Measurements from ENCODE around the gene TIE1. TPM values are rescaled to one million over a fixed set of nuclear protein-coding genes. Genes with fewer than 3 reads are reported as not detected.
A peak's percentile ranks its signal among the peaks of the same experiment; 100 is the strongest.

TIE1 gene
- total and polyA plus RNA-seq, 9 of the 15 experiments (the other 6 are each of a cell fraction or from before 2014, with no cell fraction given): 0.07 to 0.49 (median 0.14) TPM; not detected in 4

GRCh38 chr1:43329995-43330751 lies 29.4 kb downstream of the TIE1 start (continued):
- TF ChIP-seq RREB1 (CRISPR knock-in tag; IDR thresholded peaks at IDR 0.05) (no peak), NFATC3 (IDR thresholded peaks at IDR 0.05) (peak; percentile 87), FOXK2 (conservative IDR thresholded peaks at IDR 0.05 in 1 of 2, IDR thresholded peaks at IDR 0.05 in 1 of 2; ENCODE audit: low read depth in 2 of 2) (peak; percentile 24 to 53; a peak in 2 of 4 replicates), PREB (CRISPR knock-in tag; IDR thresholded peaks at IDR 0.05) (no peak), POLR3G (IDR thresholded peaks at IDR 0.05; ENCODE audit: extremely low read depth, insufficient read length, insufficient replicate concordance) (no peak), ZNF212 (CRISPR knock-in tag; IDR thresholded peaks at IDR 0.05) (no peak), CEBPG (CRISPR knock-in tag; IDR thresholded peaks at IDR 0.05) (no peak), CEBPG (tag; conservative IDR thresholded peaks at IDR 0.05 in 1 of 2, IDR thresholded peaks at IDR 0.05 in 1 of 2) (no peak), EZH2 (IDR thresholded peaks at IDR 0.05; ENCODE audit: borderline replicate concordance, low read depth, low read length) (no peak), SRSF9 (IDR thresholded peaks at IDR 0.05; ENCODE audit: borderline replicate concordance, low read depth, low read length) (no peak), CEBPB (tag; IDR thresholded peaks at IDR 0.05) (no peak)
- TF ChIP-seq, protein P1, sequence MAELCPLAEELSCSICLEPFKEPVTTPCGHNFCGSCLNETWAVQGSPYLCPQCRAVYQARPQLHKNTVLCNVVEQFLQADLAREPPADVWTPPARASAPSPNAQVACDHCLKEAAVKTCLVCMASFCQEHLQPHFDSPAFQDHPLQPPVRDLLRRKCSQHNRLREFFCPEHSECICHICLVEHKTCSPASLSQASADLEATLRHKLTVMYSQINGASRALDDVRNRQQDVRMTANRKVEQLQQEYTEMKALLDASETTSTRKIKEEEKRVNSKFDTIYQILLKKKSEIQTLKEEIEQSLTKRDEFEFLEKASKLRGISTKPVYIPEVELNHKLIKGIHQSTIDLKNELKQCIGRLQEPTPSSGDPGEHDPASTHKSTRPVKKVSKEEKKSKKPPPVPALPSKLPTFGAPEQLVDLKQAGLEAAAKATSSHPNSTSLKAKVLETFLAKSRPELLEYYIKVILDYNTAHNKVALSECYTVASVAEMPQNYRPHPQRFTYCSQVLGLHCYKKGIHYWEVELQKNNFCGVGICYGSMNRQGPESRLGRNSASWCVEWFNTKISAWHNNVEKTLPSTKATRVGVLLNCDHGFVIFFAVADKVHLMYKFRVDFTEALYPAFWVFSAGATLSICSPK (IDR thresholded peaks at IDR 0.05; ENCODE audit: borderline replicate concordance): no peak
- TF ChIP-seq, protein P2, sequence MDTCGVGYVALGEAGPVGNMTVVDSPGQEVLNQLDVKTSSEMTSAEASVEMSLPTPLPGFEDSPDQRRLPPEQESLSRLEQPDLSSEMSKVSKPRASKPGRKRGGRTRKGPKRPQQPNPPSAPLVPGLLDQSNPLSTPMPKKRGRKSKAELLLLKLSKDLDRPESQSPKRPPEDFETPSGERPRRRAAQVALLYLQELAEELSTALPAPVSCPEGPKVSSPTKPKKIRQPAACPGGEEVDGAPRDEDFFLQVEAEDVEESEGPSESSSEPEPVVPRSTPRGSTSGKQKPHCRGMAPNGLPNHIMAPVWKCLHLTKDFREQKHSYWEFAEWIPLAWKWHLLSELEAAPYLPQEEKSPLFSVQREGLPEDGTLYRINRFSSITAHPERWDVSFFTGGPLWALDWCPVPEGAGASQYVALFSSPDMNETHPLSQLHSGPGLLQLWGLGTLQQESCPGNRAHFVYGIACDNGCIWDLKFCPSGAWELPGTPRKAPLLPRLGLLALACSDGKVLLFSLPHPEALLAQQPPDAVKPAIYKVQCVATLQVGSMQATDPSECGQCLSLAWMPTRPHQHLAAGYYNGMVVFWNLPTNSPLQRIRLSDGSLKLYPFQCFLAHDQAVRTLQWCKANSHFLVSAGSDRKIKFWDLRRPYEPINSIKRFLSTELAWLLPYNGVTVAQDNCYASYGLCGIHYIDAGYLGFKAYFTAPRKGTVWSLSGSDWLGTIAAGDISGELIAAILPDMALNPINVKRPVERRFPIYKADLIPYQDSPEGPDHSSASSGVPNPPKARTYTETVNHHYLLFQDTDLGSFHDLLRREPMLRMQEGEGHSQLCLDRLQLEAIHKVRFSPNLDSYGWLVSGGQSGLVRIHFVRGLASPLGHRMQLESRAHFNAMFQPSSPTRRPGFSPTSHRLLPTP (IDR thresholded peaks at IDR 0.05; ENCODE audit: borderline replicate concordance, extremely low read depth, insufficient read length): no peak
